Glutamatergic neuron (in vitro differentiated cells): ENCODE data around the gene CAVIN3. TPM values are rescaled to one million over a fixed set of nuclear protein-coding genes. Genes with fewer than 3 reads are reported as not detected.

Source experiments
- DNase-seq: peaks from one replicate; pipeline ENCODE4 v3.0.0; 2022
- H3K27ac Mint-ChIP-seq: one replicate; pipeline ENCODE4 v1.8.0; 2020; ENCODE audit warnings: mild to moderate bottlenecking, mixed read lengths, inconsistent platforms; ENCODE audit not compliant: unreplicated experiment
- H3K27me3 Mint-ChIP-seq: one replicate; pipeline ENCODE4 v1.8.0; 2020; ENCODE audit warnings: mild to moderate bottlenecking, moderate library complexity, mixed read lengths, inconsistent platforms; ENCODE audit not compliant: unreplicated experiment
- H3K36me3 Mint-ChIP-seq: one replicate; pipeline ENCODE4 v1.8.0; 2020; ENCODE audit warnings: mild to moderate bottlenecking, mixed read lengths, inconsistent platforms; ENCODE audit not compliant: unreplicated experiment
- H3K4me1 Mint-ChIP-seq: one replicate; pipeline ENCODE4 v1.8.0; 2020; ENCODE audit warnings: mild to moderate bottlenecking, low read depth, mixed read lengths, inconsistent platforms; ENCODE audit not compliant: unreplicated experiment
- H3K4me3 Mint-ChIP-seq: one replicate; pipeline ENCODE4 v1.8.0; 2020; ENCODE audit warnings: mild to moderate bottlenecking, mixed read lengths, inconsistent platforms; ENCODE audit not compliant: unreplicated experiment
- H3K9me3 Mint-ChIP-seq: one replicate; pipeline ENCODE4 v1.8.0; 2020; ENCODE audit warnings: mild to moderate bottlenecking, moderate library complexity, mixed read lengths, inconsistent platforms; ENCODE audit not compliant: unreplicated experiment
- CTCF ChIP-seq: fragments of 200-600 bp; sonication (generic); IDR thresholded peaks from one replicate; pipeline ENCODE4 v1.5.0; 2021; ENCODE audit not compliant: partially characterized antibody, unreplicated experiment
- total RNA-seq: library from RNA; stranded (reverse); fragmentation: NEBNext Ultra II Directional; extraction: Animal tissue kit (Norgen Biotek cat#: 25700); gene quantifications from one replicate; pipeline ENCODE4 v1.2.1, GENCODE V29; 2021; ENCODE audit not compliant: unreplicated experiment

The CAVIN3 gene
- total RNA-seq, 1 donor from 2014 or later, result 5.9 TPM

- H3K27ac Mint-ChIP-seq, result peak overlapping the region; percentile 60
- peaks cover 6% of the 10 kb centered on the region for H3K27me3 Mint-ChIP-seq
- H3K36me3 Mint-ChIP-seq, result no peaks in the 10 kb centered on the region
- H3K4me1 Mint-ChIP-seq, result peaks cover 18% of the 10 kb centered on the region
- peaks cover 6% of the 10 kb centered on the region for H3K9me3 Mint-ChIP-seq
- DNase-seq, result peak; percentile 60
- peak overlapping the region; percentile 75 for H3K4me3 Mint-ChIP-seq
- no peak for TF ChIP-seq CTCF
Measured at GRCh38 chr11:6319704-6320410, 444 bp downstream of the CAVIN3 start.

- peak; percentile 66 for DNase-seq
- Mint-ChIP-seq H3K27me3 (peaks cover 6% of the 10 kb centered on the region), H3K9me3 (peaks cover 6% of the 10 kb centered on the region), H3K4me1 (peaks cover 18% of the 10 kb centered on the region), H3K4me3 (peak overlapping the region; percentile 75), H3K27ac (peak overlapping the region; percentile 60), H3K36me3 (no peaks in the 10 kb centered on the region)
- no peak for TF ChIP-seq CTCF
Measured at GRCh38 chr11:6319001-6319703, 1.1 kb downstream of the CAVIN3 start.

- Mint-ChIP-seq H3K4me1 (peaks cover 18% of the 10 kb centered on the region), H3K4me3 (peak overlapping the region; percentile 10), H3K27ac (peak overlapping the region; percentile 53), H3K36me3 (no peaks in the 10 kb centered on the region), H3K9me3 (peaks cover 6% of the 10 kb centered on the region), H3K27me3 (peaks cover 6% of the 10 kb centered on the region)
- DNase-seq, result no peak
- TF ChIP-seq CTCF, result no peak
Measured at GRCh38 chr11:6318204-6318603, 2.1 kb downstream of the CAVIN3 start.

GRCh38 chr11:6315811-6316425 lies 4.4 kb downstream of the CAVIN3 start:
- Mint-ChIP-seq H3K9me3 (peaks cover 6% of the 10 kb centered on the region), H3K27ac (no peak overlapping the region), H3K4me3 (no peak overlapping the region), H3K4me1 (peaks cover 8% of the 10 kb centered on the region), H3K27me3 (peaks cover 2% of the 10 kb centered on the region), H3K36me3 (no peaks in the 10 kb centered on the region)
- peak; percentile 59 for TF ChIP-seq CTCF
- peak; percentile 62 for DNase-seq
